Fibroblast of the aortic adventitia (primary cell): ENCODE results near the gene SRRD. TPM values are rescaled to one million over a fixed set of nuclear protein-coding genes. Genes with fewer than 3 reads are reported as not detected.

Experiments
- DNase-seq: peaks from one replicate; pipeline ENCODE4 v3.0.0-alpha.2; 2010; ENCODE audit warnings: low read depth
- H3K4me3 ChIP-seq: 2 replicates; pipeline ENCODE4 v1.5.1; 2011; ENCODE audit warnings: low read depth, mild to moderate bottlenecking, control low read depth, low read length, moderate library complexity
- total RNA-seq: library from RNA; depleted of rRNA; stranded (reverse); fragments of >200 nt; gene quantifications from 2 replicates; pipeline ENCODE4 v1.2.3, GENCODE V29; 2012; ENCODE audit warnings: low replicate concordance
- TF ChIP-seq, protein P1 (sequence below): IDR thresholded peaks from 2 replicates; pipeline ENCODE4 v1.5.1; 2011; ENCODE audit warnings: mild to moderate bottlenecking, low read length, control low read depth, inconsistent platforms; ENCODE audit not compliant: insufficient read depth

The SRRD gene
- total RNA-seq, 1 donor: 15.7 TPM

DNA sequence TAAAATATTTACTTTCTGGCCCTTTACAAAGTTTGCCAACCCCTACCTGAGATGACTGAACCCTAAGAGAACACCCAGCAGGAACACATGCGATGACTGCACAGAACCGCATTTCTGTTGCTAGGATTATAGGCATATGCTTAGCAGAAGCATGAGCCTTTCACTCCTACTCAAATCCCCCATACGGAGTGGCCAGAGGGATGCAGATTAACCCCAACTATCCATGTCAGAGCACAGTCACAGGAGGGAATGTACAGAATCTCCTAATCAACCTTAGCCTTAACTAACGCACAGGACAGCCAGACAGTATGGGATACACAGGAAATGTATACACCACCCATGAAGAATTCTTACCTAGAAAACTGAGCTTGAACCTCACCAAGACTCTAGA, 6.3 kb upstream of the SRRD start:
- no peak overlapping the region for H3K4me3 ChIP-seq
- TF ChIP-seq, protein P1, sequence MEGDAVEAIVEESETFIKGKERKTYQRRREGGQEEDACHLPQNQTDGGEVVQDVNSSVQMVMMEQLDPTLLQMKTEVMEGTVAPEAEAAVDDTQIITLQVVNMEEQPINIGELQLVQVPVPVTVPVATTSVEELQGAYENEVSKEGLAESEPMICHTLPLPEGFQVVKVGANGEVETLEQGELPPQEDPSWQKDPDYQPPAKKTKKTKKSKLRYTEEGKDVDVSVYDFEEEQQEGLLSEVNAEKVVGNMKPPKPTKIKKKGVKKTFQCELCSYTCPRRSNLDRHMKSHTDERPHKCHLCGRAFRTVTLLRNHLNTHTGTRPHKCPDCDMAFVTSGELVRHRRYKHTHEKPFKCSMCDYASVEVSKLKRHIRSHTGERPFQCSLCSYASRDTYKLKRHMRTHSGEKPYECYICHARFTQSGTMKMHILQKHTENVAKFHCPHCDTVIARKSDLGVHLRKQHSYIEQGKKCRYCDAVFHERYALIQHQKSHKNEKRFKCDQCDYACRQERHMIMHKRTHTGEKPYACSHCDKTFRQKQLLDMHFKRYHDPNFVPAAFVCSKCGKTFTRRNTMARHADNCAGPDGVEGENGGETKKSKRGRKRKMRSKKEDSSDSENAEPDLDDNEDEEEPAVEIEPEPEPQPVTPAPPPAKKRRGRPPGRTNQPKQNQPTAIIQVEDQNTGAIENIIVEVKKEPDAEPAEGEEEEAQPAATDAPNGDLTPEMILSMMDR: no peak
- no peak for DNase-seq

DNA sequence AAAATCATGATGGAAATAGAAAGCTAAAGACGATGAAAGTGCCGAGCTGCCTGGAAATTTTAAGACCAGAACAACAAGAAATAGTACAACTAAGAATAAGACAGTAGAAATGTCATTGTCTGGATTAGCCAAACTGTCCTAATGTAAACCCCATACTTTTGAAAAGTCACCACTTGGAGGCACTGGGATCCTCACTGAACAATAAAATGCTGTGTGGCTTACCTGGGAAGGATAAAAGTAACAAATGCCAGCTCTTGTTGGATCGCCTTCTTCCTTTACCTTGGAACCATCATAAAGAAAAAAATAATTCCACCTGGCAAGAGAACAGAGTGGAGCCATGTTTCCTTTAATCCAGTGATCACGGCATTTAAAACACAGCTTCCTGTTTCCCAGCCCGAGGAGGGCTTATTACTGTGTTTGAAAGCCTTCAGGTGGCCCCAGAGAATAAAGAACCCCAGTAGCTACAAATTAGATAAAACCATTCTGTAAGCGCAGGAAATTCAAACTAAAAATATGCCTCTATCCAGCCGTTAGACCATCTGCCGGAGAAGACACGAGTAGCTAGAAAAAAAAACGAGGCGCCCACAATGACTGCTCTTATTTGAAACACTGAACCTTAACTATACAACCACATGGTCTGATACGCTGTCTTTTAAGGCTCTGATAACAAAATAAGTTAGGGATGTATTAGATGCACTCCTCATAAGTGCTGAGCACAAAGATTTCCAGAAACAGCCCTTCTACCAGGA, 4.5 kb upstream of the SRRD start:
- TF ChIP-seq, protein P1: no peak
- no peak for DNase-seq
- no peak overlapping the region for H3K4me3 ChIP-seq

DNA sequence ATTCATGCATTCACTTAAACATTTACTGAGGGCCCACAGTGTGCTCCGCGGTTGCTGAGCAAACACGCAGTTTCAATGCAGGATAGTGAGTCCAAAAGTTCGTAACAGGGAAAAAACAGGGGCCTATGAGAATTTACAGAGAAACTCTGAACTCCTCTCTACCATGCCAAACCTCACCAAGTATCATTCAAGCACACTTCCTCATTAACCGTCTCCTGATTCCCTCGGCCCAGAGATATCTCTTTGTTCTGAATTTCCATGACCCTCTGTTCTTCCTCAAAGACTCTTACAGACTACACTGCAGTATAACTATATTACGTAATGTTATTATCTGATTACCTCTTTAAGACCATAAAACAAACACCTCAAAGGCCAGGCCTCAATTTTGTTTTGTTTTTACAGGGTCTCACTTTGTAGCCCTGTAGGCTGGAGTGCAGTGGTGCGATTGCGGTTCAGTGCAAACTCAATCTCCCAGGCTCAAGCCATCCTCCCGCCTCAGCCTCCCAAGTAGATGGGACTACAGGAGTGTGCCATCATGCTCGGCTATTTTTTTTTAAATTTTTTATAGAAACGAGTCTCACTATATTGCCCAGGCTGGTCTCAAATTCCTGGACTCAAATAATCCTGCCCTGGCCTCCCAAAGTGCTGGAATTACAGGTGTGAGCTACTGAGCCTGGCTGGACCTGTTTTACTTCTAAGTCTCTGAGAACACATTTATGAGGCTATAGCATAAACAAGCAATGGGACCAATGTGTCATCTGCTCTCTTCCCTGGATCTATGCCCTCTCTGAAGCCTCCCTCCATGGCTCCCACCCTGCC, 3.7 kb upstream of the SRRD start:
- H3K4me3 ChIP-seq: no peak overlapping the region
- TF ChIP-seq, protein P1: no peak
- DNase-seq: no peak

DNA sequence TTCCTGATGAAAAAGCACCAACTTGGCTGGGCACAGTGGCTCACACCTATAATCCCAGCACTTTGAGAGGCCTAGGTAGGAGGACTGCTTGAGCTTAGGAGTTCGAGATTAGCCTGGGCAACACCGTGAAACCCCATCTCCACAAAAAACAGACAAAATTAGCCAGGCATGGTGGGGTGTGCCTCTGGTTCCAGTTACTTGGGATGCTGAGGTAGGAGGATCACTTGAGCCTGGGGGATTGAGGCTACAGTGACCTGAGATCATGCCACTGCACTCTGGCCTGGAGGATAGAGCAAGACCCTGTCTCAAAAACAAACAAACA, 3.1 kb upstream of the SRRD start:
- H3K4me3 ChIP-seq: no peak overlapping the region
- TF ChIP-seq, protein P1: no peak
- DNase-seq: no peak

DNA sequence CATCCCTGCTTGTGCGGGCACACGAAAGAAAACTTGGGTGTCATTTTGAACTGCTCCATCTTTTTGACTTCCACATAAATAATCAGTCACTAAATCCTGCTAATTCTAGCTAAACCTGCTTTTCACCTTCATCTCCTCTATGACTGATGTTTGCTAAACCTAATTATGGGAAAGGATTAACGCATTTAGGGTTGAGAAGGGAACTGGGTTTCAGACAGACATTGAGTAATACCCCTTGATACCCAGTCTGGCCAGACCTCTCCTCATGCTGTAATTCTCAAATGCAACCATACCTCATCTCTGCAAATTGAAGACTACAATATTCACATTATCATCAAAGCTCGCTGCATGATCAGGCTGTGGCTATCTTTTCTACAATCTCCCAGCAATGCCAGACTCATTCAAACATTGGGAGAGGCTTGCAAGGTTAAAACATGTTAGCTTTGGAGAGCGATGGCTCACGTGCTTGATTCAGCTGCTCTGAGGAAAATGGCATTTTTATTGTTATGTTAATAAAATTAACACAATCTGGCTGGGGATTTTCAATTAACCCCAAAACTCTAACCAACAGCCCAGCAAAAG, 2.5 kb upstream of the SRRD start:
- TF ChIP-seq, protein P1: no peak
- H3K4me3 ChIP-seq: no peak overlapping the region
- no peak for DNase-seq

DNA sequence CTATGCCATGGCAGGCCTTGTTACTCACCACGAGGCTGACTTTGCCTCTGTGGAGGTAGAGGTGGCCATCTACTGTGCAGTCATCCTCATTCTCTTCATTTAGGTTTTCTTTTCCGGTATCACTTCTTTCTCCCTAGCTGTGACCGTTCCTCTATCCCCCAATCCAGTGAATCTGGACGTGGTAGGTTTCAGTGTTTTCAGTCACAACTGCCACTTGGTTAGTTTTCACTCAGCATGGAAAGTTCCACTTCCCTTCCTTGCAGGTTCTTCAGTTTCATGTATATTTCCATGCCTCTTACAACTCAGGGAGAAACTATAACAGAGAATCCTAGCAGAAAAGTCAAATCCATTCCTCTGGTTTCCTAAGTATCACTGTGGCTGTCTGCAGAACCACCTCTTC, 2.0 kb upstream of the SRRD start:
- TF ChIP-seq, protein P1: no peak
- no peak for DNase-seq

More for the DNA sequence above, 2.0 kb upstream of the SRRD start:
- H3K4me3 ChIP-seq: no peak overlapping the region
